Breast epithelium (tissue), 3 donors: ENCODE measurements around the gene STOM.

Source experiments
- POLR2A ChIP-seq: fragments of 450-650 bp; IDR thresholded peaks from one replicate; pipeline ENCODE4 v1.6.1; 2016; ENCODE audit warnings: antibody characterized with exemption, mild to moderate bottlenecking, moderate library complexity
- POLR2AphosphoS5 ChIP-seq, 3 donors: sonication (generic); formaldehyde crosslinking; IDR thresholded peaks; one replicate each; pipeline ENCODE4 v1.6.1; 2017; ENCODE audit warnings: antibody characterized with exemption in 3 of 3
- TF ChIP-seq, protein P1 (sequence below), 3 donors: fragments of 450-650 bp; IDR thresholded peaks; one replicate each; pipeline ENCODE4 v1.5.1; 2016 to 2017; ENCODE audit warnings: antibody characterized with exemption in 3 of 3, mild to moderate bottlenecking in 3 of 3, moderate library complexity in 3 of 3

DNA sequence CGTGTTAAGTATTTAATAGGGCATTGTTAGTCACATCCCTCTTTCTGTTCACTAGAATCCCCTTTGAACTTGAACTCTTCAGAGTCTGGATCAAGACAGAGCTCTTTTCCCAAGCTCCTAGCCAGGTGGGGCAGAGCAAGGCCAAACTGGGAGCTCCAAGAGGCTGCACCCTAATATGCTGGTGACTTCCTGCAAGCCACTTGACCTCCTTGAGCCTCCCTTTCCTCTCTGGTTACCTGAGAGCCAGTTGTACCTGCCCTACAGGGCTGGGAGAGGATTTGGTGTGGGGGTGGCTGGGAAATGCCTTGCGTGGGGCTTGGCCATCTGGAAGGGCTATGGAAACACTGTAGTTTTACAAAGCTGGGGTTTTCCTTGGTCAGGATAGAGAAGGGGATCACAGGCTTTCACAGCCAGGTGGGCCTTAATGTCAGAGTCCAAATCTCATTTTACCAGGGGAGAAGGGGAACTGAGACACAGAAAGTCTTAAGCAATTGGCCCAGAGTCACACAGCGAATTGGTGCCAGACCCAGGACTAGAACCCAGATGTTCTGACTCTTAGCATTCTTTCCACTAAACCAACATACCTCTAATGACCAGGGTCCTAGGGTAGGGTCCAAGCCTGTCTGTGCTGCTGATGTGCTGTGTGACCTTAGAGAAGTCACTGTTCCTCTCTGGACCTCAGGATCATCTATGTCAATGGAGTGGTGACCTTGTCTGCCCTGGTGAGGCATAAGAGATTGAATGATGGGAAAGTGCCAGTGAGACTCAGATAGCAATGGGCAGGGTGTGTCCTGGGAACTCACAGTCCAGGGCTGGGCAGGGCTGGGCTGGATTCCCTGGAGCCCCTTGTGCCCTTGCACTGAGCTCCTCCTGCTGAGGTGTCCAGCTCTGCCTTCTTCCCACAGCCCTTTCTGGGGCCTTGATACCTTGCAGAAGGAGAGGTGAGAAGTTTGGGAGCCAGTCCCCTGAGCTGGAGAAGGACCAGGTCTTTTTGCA lies 66.3 kb downstream of the STOM start:
- TF ChIP-seq, protein P1, sequence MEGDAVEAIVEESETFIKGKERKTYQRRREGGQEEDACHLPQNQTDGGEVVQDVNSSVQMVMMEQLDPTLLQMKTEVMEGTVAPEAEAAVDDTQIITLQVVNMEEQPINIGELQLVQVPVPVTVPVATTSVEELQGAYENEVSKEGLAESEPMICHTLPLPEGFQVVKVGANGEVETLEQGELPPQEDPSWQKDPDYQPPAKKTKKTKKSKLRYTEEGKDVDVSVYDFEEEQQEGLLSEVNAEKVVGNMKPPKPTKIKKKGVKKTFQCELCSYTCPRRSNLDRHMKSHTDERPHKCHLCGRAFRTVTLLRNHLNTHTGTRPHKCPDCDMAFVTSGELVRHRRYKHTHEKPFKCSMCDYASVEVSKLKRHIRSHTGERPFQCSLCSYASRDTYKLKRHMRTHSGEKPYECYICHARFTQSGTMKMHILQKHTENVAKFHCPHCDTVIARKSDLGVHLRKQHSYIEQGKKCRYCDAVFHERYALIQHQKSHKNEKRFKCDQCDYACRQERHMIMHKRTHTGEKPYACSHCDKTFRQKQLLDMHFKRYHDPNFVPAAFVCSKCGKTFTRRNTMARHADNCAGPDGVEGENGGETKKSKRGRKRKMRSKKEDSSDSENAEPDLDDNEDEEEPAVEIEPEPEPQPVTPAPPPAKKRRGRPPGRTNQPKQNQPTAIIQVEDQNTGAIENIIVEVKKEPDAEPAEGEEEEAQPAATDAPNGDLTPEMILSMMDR (IDR thresholded peaks at IDR 0.05), result no peak
- TF ChIP-seq POLR2AphosphoS5 (IDR thresholded peaks at IDR 0.05) (no peak), POLR2A (no peak)
